NCI-H2227 (cell line): Measurements from ENCODE around the gene ZNF780B.

Source experiments
- DNase-seq: peaks from one replicate; lab custom pipeline; 2025; ENCODE audit not compliant: unreplicated experiment; lab: John Stamatoyannopoulos, UW

The ZNF780B gene

GRCh38 chr19:39983695-39984300, 72.2 kb downstream of the ZNF780B start:
- DNase-seq, result no peak

- no peak for DNase-seq
These were observed 73.1 kb downstream of the ZNF780B start for GRCh38 chr19:39982883-39983282.
